ENCODE results near the gene CES3.

- TF ChIP-seq, protein P1, sequence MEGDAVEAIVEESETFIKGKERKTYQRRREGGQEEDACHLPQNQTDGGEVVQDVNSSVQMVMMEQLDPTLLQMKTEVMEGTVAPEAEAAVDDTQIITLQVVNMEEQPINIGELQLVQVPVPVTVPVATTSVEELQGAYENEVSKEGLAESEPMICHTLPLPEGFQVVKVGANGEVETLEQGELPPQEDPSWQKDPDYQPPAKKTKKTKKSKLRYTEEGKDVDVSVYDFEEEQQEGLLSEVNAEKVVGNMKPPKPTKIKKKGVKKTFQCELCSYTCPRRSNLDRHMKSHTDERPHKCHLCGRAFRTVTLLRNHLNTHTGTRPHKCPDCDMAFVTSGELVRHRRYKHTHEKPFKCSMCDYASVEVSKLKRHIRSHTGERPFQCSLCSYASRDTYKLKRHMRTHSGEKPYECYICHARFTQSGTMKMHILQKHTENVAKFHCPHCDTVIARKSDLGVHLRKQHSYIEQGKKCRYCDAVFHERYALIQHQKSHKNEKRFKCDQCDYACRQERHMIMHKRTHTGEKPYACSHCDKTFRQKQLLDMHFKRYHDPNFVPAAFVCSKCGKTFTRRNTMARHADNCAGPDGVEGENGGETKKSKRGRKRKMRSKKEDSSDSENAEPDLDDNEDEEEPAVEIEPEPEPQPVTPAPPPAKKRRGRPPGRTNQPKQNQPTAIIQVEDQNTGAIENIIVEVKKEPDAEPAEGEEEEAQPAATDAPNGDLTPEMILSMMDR (IDR thresholded peaks at IDR 0.05): no peak
- no peak for TF ChIP-seq POLR2A (IDR thresholded peaks at IDR 0.05)
Observed at GRCh38 chr16:67009158-67009557, 48.1 kb downstream of the CES3 start.
